ENCODE results near the gene TMEM263. TPM values are rescaled to one million over a fixed set of nuclear protein-coding genes. Genes with fewer than 3 reads are reported as not detected.
A peak's percentile ranks its signal among the peaks of the same experiment; 100 is the strongest.

TMEM263 gene
- total and polyA plus RNA-seq, 2 of the 13 experiments (the other 11 are each of a cell fraction or from before 2014, with no cell fraction given) = 25.9 to 58.6 TPM

DNA sequence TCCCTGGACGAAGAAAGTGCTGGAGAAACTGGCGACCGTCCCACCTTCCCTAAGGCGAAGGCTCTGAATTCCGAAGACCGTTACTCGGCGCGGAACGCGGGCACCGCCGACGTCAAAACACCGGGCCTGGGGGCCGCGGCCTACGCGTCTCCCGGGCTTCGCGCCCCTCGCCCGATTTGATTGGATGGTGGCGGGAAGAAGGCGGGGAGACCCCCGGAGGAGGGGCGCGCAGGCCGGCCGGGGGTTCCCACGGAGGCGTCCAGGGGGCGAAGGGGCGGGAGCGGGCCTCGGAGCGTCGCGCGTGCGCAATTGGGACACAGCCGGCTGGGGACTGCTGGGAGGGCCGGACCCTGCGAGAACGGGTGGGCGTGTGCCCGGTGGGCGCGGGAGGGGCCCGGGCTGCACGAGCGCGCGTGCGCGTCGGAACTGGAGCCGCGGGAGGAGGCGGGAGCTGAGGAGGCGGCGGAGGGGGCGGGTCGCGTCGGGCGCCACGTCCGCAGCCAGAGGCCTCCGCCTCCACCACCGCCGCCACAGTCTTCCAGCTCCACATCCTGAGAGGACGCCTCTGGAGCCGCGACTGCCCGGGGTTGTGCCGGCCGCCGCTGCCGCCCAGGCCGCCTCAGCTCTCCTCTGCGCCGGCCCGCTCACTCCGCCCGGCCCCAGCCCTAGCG is at the start of gene TMEM263 (continued):
- TF ChIP-seq HNF1A (IDR thresholded peaks at IDR 0.05; ENCODE audit: low read depth) (no peak), HNF1A (CRISPR knock-in tag; IDR thresholded peaks at IDR 0.05; ENCODE audit: borderline replicate concordance) (no peak), GATAD1 (CRISPR knock-in tag; IDR thresholded peaks at IDR 0.05) (no peak), ZNF343 (CRISPR knock-in tag; IDR thresholded peaks at IDR 0.05) (peak; percentile 80; the same call in 1 of the 2 replicates), ZNF83 (CRISPR knock-in tag; IDR thresholded peaks at IDR 0.05; ENCODE audit: borderline replicate concordance) (no peak), ZBTB43 (CRISPR knock-in tag; conservative IDR thresholded peaks at IDR 0.05) (no peak; the same call in 1 of the 2 replicates), ZBTB20 (CRISPR knock-in tag; IDR thresholded peaks at IDR 0.05; ENCODE audit: borderline replicate concordance, low read depth) (peak; percentile 36; the same call in 1 of the 2 replicates), AHDC1 (CRISPR knock-in tag; IDR thresholded peaks at IDR 0.05; ENCODE audit: borderline replicate concordance) (0 out of 2 replicates have a peak, but pooled peaks have one; percentile 30), HMGXB3 (CRISPR knock-in tag; IDR thresholded peaks at IDR 0.05; ENCODE audit: borderline replicate concordance) (no peak), ZNF512 (CRISPR knock-in tag; IDR thresholded peaks at IDR 0.05) (no peak)
